ENCODE results near the gene CCDC57. TPM values are rescaled to one million over a fixed set of nuclear protein-coding genes. Genes with fewer than 3 reads are reported as not detected.

The CCDC57 gene
- total RNA-seq, 2 donors from 2014 or later: 5.1 to 7.4 TPM

DNA sequence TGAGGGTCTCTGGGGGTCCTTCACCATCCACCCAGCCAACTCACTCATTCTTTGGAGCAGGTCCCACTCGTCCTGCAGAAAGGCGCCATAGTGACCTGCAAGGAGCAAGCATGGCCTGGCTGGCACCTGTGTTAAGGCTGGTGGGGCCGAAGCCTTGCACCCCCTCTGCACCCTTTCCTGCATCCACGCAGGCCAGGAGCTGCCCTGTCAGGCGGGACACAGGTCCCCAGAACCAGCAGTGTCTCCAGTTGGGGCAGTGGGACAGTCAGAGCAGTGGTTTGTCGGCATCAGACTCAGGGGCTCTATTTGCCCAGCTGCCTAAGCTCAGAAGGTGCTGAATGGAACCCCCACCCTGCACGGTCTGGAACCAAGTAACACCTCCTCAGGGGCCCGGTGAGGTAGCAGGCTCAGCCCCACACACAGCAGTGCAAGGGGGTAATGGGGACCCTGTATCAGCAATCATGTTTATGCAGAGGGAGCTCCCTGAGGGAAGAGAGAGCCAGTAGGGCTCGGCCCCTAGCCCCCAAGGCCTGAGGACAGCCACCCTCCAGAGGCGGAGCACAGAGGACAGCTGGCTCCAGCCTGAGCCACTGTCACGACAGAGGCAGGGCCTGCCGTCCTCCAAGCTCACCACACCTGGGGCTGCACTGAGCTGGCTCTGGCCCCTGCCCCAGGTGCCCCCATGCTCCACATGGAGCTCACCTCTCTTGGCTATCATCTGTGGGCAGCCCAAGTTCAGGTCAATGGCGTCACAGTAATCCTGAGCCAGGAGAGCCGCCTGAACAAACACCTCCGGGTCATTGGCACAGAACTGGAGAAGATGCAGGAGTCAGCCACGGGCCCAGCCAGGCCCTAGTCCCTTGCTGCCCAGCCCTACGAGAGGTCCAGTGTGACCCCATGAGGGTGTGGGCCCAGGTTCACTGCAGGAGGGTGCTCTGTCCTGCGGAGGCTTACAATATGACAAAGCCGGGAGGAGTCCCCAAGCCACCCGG lies 148.9 kb downstream of the CCDC57 start:
- peaks cover 27% of the 10 kb centered on the region for H3K36me3 ChIP-seq
- no peaks in the 10 kb centered on the region for H3K27me3 ChIP-seq
- TF ChIP-seq, protein P1, sequence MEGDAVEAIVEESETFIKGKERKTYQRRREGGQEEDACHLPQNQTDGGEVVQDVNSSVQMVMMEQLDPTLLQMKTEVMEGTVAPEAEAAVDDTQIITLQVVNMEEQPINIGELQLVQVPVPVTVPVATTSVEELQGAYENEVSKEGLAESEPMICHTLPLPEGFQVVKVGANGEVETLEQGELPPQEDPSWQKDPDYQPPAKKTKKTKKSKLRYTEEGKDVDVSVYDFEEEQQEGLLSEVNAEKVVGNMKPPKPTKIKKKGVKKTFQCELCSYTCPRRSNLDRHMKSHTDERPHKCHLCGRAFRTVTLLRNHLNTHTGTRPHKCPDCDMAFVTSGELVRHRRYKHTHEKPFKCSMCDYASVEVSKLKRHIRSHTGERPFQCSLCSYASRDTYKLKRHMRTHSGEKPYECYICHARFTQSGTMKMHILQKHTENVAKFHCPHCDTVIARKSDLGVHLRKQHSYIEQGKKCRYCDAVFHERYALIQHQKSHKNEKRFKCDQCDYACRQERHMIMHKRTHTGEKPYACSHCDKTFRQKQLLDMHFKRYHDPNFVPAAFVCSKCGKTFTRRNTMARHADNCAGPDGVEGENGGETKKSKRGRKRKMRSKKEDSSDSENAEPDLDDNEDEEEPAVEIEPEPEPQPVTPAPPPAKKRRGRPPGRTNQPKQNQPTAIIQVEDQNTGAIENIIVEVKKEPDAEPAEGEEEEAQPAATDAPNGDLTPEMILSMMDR (IDR thresholded peaks at IDR 0.05): no peak
- no peak overlapping the region for H3K4me3 ChIP-seq
- H3K4me1 ChIP-seq: peaks cover 0 to 31% of the 10 kb centered on the region in 2 donors
- no peak overlapping the region for H3K27ac ChIP-seq
- DNase-seq (ENCODE audit: low spot score): no peak
- H3K9me3 ChIP-seq: no peaks in the 10 kb centered on the region

DNA sequence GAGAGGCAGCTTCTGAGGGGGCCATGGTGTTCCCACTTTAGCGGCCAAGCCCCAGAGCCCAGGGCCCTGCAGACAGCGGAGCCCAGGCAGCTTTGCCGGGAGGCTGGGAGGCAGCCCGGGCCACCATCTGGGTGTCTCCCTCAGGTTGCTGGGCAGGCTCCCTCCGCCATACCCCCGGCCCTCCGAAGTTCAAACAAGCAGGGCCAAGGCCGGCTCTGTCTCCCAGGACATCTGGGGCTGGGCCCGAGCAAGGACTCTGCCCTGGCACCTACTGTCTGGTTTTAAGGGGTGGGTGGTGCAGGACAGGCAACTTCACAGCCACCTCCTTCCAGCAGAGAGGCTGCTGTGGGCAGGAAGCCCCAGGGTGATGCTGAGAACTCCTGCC lies 149.7 kb downstream of the CCDC57 start:
- peaks cover 0 to 31% of the 10 kb centered on the region in 2 donors for H3K4me1 ChIP-seq
- H3K4me3 ChIP-seq: no peak overlapping the region
- peaks cover 27% of the 10 kb centered on the region for H3K36me3 ChIP-seq
- H3K27me3 ChIP-seq: no peaks in the 10 kb centered on the region
- no peak overlapping the region for H3K27ac ChIP-seq
- DNase-seq (ENCODE audit: low spot score): no peak
- TF ChIP-seq, protein P1 (IDR thresholded peaks at IDR 0.05): no peak
- no peaks in the 10 kb centered on the region for H3K9me3 ChIP-seq

- Histone ChIP-seq H3K4me1 (peaks cover 0 to 31% of the 10 kb centered on the region in 2 donors), H3K4me3 (no peak overlapping the region), H3K36me3 (peaks cover 34% of the 10 kb centered on the region), H3K27me3 (no peaks in the 10 kb centered on the region), H3K27ac (no peak overlapping the region), H3K9me3 (no peaks in the 10 kb centered on the region)
- DNase-seq (ENCODE audit: low spot score): no peak
- TF ChIP-seq, protein P1 (IDR thresholded peaks at IDR 0.05): no peak
Measured at GRCh38 chr17:82062076-82062983, 150.3 kb downstream of the CCDC57 start.

DNA sequence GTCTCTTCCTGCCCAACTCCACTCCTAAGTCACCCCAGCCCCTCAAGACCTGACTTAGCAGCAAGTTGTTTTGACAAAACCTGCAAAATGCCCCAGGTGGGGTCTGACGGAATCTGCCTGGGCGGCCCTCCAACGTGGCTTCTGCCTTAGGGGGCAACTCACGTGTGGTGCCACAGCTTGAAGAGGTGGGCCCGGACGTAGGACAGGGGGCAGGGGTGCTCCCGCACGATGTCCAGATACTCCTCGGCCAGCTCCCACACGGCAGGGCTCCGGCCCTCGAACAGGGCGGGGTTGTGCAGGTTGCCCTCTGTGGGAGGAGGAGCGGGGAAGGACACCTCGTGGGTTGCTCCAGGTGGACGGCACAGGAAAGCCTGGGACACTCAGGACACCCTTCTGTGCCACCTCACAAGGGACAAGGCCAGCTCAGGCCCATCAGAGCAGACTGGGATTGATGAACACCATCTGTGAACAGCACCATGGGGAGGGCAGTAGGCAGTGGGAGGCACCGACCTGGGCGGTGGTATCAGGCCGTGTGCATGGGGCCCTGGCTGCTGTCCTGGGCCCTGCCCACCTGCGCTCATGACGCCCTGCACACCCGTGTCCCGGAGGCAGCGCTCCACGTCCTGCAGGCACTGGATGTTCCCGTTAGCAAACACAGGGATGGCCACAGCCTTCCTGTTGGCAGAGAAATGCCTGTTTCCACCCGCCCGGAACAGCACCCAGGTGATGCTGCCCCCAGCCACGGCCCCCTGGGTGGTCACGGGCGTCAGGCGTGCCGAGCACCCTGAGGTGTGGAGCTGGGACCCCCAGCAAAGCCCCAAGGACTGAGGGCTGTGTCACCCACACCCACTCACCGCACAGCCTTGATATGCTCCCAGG lies 151.4 kb downstream of the CCDC57 start:
- no peaks in the 10 kb centered on the region for H3K9me3 ChIP-seq
- H3K4me3 ChIP-seq: no peak overlapping the region
- peaks cover 44% of the 10 kb centered on the region for H3K36me3 ChIP-seq
- no peak overlapping the region for H3K27ac ChIP-seq
- no peak for DNase-seq (ENCODE audit: low spot score)
- H3K4me1 ChIP-seq: peaks cover 0 to 28% of the 10 kb centered on the region in 2 donors
- no peaks in the 10 kb centered on the region for H3K27me3 ChIP-seq
- TF ChIP-seq, protein P1 (IDR thresholded peaks at IDR 0.05): no peak

DNA sequence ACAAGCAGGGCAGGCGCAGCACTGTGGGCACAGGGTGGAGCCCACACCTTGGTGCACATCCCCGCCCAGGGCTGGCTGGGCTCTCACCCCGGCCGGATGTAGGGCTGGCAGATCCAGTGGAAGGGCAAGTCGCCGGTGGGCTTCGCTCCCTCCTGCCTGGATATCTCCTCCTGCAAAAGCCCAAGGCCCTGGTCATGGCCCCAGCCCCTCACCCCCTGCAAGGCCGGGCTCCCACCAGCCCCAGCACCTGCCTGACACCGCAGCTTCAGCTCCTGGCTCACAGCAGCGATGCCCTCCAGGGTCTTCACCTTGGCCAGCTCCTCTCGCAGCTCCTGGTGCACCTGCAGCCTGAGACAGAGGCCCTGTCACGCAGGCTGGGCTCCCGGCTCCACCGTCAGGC lies 152.0 kb downstream of the CCDC57 start:
- Histone ChIP-seq H3K9me3 (no peaks in the 10 kb centered on the region), H3K27me3 (no peaks in the 10 kb centered on the region), H3K27ac (no peak overlapping the region), H3K36me3 (peaks cover 51% of the 10 kb centered on the region), H3K4me3 (no peak overlapping the region), H3K4me1 (peaks cover 0 to 22% of the 10 kb centered on the region in 2 donors)
- no peak for DNase-seq (ENCODE audit: low spot score)
- TF ChIP-seq, protein P1 (IDR thresholded peaks at IDR 0.05): no peak

All from right atrium auricular region (tissue), 2 donors.